Measurements from ENCODE around the gene PATJ. TPM values are rescaled to one million over a fixed set of nuclear protein-coding genes. Genes with fewer than 3 reads are reported as not detected.
A peak's percentile ranks its signal among the peaks of the same experiment; 100 is the strongest.

PATJ gene, protein sequence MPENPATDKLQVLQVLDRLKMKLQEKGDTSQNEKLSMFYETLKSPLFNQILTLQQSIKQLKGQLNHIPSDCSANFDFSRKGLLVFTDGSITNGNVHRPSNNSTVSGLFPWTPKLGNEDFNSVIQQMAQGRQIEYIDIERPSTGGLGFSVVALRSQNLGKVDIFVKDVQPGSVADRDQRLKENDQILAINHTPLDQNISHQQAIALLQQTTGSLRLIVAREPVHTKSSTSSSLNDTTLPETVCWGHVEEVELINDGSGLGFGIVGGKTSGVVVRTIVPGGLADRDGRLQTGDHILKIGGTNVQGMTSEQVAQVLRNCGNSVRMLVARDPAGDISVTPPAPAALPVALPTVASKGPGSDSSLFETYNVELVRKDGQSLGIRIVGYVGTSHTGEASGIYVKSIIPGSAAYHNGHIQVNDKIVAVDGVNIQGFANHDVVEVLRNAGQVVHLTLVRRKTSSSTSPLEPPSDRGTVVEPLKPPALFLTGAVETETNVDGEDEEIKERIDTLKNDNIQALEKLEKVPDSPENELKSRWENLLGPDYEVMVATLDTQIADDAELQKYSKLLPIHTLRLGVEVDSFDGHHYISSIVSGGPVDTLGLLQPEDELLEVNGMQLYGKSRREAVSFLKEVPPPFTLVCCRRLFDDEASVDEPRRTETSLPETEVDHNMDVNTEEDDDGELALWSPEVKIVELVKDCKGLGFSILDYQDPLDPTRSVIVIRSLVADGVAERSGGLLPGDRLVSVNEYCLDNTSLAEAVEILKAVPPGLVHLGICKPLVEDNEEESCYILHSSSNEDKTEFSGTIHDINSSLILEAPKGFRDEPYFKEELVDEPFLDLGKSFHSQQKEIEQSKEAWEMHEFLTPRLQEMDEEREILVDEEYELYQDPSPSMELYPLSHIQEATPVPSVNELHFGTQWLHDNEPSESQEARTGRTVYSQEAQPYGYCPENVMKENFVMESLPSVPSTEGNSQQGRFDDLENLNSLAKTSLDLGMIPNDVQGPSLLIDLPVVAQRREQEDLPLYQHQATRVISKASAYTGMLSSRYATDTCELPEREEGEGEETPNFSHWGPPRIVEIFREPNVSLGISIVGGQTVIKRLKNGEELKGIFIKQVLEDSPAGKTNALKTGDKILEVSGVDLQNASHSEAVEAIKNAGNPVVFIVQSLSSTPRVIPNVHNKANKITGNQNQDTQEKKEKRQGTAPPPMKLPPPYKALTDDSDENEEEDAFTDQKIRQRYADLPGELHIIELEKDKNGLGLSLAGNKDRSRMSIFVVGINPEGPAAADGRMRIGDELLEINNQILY (N-terminal part only)
- total RNA-seq (100 to 1,000 TPM in 2 of 5 donors, 10 to 100 TPM in 3; 60.7 to 195 (median 80.0) TPM), polyA plus RNA-seq (10 to 100 TPM in 2 of 3 donors, 1 to 10 TPM in 1; 9.1 to 14.0 (median 10.8) TPM)
- long read RNA-seq, donor 1: 0 reads
- long read RNA-seq, donor 2: 0 reads
- long read RNA-seq, donor 3: 0 reads
- long read RNA-seq, donor 4: 0 reads
- long read RNA-seq, donor 5: 0 reads
- long read RNA-seq, donor 6: 0 reads
- long read RNA-seq, donor 7: 0 reads
- long read RNA-seq, donor 8: 0 reads
- long read RNA-seq, donor 9: 0 reads
- long read RNA-seq, donor 10: 0 reads

- H3K9me3 ChIP-seq: no peaks in the 10 kb centered on the region
- H3K27me3 ChIP-seq: no peaks in the 10 kb centered on the region
- DNase-seq: peak; percentile 87 to 94
- intact Hi-C loops (cut with DNase I; ENCODE audit: low total_unique reads): no loop called here
- H3K27ac ChIP-seq: peak within 1 kb of the TSS; percentile 93 to 99 (median 97)
- no peaks in the 10 kb centered on the region for H3K36me3 ChIP-seq
- H3K4me1 ChIP-seq: peaks cover 13 to 40% (median 21%) of the 10 kb centered on the region in 4 donors
- TF ChIP-seq POLR2AphosphoS5 (IDR thresholded peaks at IDR 0.05) (peak in 2 of 3 donors; percentile 60 to 74), EP300 (IDR thresholded peaks at IDR 0.05) (no peak), POLR2A (IDR thresholded peaks at IDR 0.05) (peak in 1 of 4 donors; percentile 55), CTCF (IDR thresholded peaks at IDR 0.05) (no peak)
- 2 to 7% (median 4%) methylated on average over 25 to 53 of the region's 54 CpGs for WGBS, 5 donors
- H3K4me3 ChIP-seq: peak within 1 kb of the TSS; percentile 73 to 95 (median 88)
Observed at GRCh38 chr1:61741711-61742619, at the start of gene PATJ. TSS of gene PATJ (plus strand) at chr1:61742480. CDS start at chr1:61762893, 20,413 bp downstream.

DNA sequence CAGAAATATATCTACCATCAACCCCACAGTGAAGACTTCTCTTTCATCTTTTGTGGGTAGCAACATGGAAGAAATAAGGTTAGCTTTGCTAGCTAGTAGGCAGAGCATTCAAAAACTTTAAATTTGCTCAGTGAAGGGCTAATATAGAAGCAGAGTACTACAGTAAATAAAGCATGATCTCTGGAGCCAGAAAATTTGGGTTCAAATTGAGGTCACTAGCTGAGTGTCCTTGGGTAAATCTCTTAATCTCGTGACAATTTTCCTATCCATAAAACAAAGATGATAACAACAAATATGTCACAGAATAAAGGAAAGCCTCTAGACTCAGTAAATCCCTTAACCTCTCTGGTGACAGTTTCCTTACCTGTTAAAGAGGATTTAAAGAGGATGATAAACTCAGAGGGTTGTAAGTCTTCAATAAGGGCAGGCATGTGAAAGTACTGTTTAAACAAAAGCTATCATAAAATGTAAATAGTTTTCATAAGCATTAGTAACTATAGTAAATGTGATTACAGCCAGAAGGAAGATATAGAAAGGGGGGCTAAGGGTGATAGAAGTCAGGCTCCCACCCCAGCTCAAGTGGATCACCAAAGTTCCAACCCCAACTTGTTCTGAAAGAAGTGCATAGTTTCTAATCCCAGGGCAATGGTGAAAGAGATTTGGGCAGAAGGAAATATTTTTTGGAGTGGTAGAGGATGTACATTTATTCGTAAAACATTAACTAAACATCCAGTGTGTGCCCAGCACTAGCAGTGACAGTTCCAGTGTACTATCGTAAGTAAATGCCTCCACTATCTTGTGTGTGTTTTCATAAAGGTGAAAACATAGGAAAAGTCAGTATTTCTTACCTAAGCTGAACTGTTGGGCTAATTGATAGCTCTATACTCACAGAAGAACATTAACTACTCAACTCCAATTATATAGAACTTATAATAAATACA is 42.1 kb upstream of the PATJ start:
- H3K9me3 ChIP-seq: no peaks in the 10 kb centered on the region
- H3K4me3 ChIP-seq: no peak overlapping the region
- H3K27me3 ChIP-seq: no peaks in the 10 kb centered on the region
- TF ChIP-seq POLR2AphosphoS5 (IDR thresholded peaks at IDR 0.05) (no peak), POLR2A (IDR thresholded peaks at IDR 0.05) (no peak)
- peaks cover 4 to 22% (median 14%) of the 10 kb centered on the region in 4 donors for H3K4me1 ChIP-seq
- WGBS, 5 donors: 22 to 38% (median 26%) methylated on average over 3 of the region's 3 CpGs
- peaks cover 4 to 93% (median 90%) of the 10 kb centered on the region in 4 donors for H3K36me3 ChIP-seq
- intact Hi-C loops (cut with DNase I; ENCODE audit: low total_unique reads): no loop called here
- H3K27ac ChIP-seq: peak overlapping the region in 1 of 5 donors; percentile 29
- DNase-seq: peak in 1 of 2 donors; percentile 24

DNA sequence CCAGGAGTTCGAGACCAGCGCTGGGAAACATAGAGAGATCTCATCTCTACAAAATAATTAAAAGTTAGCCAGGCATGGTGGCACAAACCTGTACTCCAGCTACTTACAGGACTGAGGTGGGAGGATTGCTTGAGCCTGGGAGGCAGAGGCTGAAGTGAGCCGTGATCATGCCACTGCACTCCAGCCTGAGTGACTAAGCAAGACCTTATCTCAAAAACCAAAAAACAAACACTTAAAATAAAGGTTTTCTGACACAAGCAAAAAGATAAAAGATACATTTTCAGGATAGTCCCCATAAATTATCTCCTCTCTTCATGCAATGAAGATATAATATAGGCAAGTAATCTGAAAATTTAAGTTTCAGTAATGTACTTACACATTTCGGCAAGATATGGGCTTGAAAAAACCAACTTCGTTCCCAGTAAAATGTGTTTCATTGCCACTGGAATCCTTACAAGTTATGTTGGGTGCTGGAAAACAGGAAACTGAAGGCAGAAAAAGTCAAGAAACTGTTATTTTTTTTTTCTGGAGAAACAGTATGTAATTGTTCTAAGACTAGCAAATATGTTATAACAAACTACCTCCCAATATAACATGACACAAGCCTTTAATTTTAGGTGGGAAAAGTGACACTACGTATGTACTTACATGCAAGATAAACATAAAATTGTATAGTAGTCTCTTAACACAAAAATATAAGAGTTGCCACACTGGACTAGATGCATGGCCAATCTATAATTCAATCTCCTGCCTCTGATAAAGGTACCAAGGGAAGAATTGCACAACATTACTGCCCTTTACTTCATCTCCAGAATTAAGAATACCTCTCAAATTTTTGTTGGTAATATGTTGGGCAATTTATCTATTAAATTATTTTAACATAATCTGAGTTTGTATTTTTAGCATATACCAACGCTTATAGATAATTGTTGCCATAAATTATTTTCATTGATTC is 33.0 kb upstream of the PATJ start:
- no peak overlapping the region for H3K4me3 ChIP-seq
- no peaks in the 10 kb centered on the region for H3K27me3 ChIP-seq
- peaks cover 0 to 24% (median 8%) of the 10 kb centered on the region in 4 donors for H3K4me1 ChIP-seq
- DNase-seq: peak in 1 of 2 donors; percentile 11
- H3K27ac ChIP-seq: no peak overlapping the region
- intact Hi-C loops (cut with DNase I; ENCODE audit: low total_unique reads): no loop called here
- 81 to 87% (median 85%) methylated on average over 7 of the region's 7 CpGs for WGBS, 5 donors
- peaks cover 19 to 74% (median 58%) of the 10 kb centered on the region in 4 donors for H3K36me3 ChIP-seq
- TF ChIP-seq CTCF (IDR thresholded peaks at IDR 0.05): no peak
- no peak for TF ChIP-seq POLR2A (IDR thresholded peaks at IDR 0.05)
- TF ChIP-seq POLR2AphosphoS5 (IDR thresholded peaks at IDR 0.05): no peak
- TF ChIP-seq EP300 (IDR thresholded peaks at IDR 0.05): no peak
- H3K9me3 ChIP-seq: no peaks in the 10 kb centered on the region

All from stomach (tissue), 19 donors.